GM19043 (cell line): ENCODE results near the gene LRMDA.

Source experiments
- ATAC-seq: cut with Tn5 transposase; IDR thresholded peaks from one replicate; pipeline ENCODE4 v1.9.1; 2021; ENCODE audit warnings: low read depth; ENCODE audit not compliant: unreplicated experiment

LRMDA gene

DNA sequence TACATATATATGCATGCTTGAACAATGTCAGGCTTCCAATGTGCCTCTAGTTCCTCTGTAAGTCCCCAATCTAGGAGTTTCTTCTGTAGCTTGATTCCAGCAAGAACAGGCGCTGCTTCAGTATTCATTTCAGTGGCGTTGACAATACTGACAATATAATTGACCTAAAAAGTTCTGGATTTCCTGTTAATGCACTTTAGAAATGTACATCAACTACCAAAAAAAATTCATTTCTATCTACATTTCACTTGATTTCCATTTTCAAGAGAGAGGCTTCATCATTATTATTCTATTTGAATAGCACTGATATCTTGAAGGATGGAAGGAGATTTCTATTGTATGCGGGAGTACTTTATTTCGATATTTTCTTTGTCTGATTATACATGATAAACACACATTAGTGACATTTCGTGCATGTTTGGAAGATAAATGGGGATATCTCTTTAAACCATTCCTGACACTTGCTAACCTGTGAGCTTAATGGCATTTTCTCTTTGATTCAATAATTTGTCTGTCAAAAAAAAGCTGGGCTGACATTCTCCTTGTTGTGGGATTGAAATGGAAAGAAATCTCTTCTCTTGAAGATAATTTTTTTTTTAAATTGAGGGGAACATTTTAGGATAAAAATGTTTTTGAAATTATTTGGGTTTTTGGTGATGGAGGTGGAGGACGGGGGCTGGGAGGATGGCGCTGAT is 568.2 kb downstream of the LRMDA start:
- ATAC-seq, result no peak

DNA sequence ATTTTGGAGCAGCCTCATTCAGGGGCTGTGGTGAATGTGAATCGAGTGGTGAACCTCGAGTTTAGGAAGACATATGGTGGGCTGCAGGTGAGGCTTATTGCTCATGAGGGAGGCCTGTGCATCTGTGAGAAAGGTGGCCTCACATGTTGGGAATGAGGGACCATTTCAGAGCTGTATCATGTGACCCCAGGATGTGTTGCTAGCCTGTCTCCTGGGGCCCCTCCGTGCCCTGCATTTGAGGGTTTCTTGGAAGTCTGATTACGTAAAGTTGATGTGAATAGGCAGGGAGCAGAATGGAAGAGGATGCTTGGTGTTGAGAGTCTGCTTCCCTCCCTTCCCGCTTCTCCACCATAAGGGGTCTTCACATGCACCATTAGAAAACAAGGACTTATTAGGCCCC is 569.1 kb downstream of the LRMDA start:
- no peak for ATAC-seq

DNA sequence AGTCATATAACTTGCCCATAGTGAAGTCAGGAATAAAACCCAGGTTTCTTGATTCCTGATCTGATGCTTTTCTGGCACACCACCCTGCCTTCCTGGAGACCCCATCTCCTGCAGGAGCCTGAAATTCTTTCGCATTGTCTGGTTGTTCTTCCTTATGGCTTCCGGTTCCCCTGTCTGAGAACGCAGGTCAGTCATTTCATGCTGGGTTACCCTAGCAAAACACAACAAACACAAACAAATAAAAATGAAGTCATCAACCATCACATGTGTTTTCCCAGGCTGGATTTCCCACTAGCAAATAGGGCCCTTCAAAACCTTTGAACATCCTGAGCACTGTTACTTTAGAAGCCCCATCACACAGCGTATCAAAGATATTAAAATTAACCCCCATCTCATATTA is 569.6 kb downstream of the LRMDA start:
- no peak for ATAC-seq

DNA sequence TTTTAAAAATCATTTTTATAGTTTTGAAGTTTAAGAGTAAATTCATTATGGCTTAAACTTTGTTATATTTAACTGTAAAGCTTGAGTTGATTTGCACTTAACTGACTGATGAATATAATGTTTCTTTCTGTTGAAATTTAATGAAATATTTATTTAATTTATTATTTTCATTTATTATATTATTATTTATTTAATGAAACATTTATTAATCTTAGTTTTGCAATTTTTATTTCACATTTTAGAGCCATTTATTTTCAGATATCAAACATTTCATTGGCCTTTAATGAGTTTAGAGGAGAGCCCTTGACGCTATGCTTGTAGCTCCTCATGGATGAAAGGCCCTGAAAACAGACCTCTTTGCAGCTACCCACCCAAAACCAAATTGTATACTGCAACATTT is 570.0 kb downstream of the LRMDA start:
- no peak for ATAC-seq

DNA sequence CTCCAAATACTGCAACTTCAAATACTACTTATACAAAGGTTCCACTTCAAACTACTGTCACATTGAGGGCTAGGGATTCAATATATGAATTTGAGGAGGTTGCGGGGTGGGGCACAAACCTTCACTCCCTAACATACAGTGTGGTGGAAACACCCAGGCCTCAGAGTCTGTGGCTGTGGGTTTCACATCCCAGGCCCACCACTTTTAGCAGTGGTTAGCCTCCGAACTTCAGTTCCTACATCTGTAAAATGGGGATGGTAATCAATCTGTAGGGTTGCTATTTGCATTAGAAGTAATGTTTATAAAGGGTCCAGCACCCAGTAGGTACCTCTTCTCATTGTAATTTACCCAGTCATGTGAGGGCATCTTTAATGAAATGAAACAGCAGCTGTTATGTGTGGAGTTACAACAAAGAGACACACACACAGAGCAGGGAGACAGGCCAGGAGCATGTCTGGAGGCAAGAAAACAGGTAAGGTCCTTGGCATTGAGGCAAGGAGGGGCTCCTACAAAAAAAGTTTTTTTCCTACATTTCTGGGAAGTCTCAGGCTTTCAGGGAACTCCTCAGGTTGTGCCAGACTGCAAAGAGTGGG is 570.9 kb downstream of the LRMDA start:
- no peak for ATAC-seq

GRCh38 chr10:76007667-76008181 is 576.3 kb downstream of the LRMDA start:
- no peak for ATAC-seq

DNA sequence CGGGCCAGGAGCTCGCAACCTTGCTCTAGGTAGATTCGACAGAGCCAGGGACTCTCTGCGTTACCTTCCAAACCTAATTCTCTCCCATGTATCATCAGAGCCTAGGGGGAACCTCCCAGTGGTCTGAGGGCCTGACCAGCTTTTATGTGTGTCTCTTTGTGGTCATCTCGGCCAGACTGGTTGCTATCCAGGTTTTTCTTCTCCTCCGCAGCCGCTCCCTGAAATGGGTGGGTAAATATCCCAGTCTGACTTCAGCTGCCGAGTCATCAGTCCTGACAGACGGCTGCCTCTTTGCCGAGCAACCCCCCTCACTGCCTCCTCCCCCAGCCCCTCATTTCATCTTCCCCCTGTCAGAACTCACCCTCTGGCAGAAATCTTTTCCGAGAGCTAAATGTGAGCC is 578.1 kb downstream of the LRMDA start:
- ATAC-seq, result no peak

- no peak for ATAC-seq
Observed at GRCh38 chr10:76010703-76011102, 579.3 kb downstream of the LRMDA start.

DNA sequence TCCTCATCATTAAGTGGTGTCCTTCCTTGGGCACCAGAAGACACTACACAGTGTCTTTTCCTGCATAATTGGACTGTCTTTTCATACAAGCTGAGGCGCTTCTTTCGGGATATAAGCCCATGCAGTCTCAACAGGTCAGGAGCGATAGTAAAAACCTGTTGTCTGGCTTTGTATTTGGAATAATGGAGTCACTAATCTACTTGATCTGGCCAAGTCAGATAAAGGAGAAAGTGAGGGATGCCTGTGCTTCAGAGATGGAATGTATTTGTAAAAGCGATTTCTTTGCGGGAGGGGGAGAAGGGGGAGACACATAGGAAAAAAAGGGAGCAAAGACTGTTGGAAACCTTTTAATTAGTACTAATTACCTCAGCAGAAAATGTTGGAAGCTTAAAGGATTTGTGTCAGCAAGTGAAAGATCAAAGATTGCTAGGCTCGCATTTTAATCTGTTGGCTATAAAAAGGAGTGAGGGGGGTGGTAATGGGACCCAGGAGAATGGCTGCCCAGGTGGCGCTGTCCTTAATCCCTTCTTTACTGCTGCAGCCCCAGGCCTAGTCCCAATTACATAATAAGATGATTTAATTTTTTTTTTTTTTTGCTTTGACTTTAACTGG is 581.4 kb downstream of the LRMDA start:
- ATAC-seq, result no peak

DNA sequence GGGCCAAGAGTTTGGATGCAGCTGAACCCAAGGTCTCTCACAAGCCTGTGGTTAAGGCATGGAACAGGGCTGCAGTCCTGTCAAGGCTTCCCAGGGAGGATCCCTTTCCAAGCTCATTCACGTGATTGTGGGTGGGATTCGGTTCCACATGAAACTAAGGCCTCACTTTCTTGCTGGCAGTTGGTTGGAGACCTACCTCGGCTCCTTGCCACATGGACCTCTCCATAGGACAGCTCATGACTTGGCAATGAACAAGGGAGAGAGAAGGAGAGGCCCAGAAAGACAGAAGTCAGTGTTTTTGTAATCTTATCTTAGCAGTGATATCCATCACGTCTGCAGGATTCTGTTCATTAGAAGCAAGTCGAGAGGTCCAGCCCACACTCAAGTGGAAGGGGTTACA is 583.8 kb downstream of the LRMDA start:
- no peak for ATAC-seq

GRCh38 chr10:76017026-76017732 is 585.8 kb downstream of the LRMDA start:
- ATAC-seq, result no peak

GRCh38 chr10:76017733-76018433 is 586.5 kb downstream of the LRMDA start:
- no peak for ATAC-seq

DNA sequence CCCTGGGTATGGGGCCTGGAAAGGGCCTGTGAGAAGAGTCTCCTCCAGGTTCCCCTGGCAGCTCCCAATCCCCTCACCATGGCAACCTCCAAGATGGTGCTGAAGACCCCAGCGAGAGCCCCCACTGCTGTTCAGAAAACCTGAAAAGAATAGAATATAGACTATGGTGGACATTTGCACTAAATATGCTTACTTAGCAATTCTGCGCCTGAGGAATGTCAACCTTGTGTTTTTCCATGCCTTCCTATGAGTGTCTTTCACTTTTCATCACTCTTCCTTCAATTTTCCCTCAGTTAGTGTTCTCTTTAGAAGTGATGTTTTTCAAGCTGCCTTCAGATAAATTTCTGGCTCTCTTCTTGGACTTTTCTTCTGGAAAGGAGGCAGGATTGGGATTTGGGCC is 589.2 kb downstream of the LRMDA start:
- ATAC-seq, result no peak

DNA sequence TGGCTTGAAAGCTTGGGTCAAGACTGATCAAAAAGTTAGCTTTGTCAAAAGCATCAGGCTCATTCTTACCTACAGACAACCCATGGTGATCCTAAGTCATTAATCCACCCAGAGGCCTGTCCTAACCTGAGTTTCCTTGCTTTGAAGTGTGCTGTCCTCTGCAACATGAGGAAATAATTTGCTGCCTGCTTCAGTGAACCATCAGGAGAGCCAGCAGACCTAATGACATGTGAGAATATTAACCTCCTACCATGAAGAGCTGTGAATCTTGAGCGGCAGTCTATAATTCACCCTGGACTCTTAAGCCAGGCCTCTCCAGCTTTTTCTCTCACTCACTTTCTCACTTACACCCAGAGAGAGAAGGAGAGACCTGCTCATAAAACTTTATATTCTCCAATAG is 590.0 kb downstream of the LRMDA start:
- no peak for ATAC-seq

GRCh38 chr10:76022366-76022765 is 590.9 kb downstream of the LRMDA start:
- ATAC-seq, result no peak

DNA sequence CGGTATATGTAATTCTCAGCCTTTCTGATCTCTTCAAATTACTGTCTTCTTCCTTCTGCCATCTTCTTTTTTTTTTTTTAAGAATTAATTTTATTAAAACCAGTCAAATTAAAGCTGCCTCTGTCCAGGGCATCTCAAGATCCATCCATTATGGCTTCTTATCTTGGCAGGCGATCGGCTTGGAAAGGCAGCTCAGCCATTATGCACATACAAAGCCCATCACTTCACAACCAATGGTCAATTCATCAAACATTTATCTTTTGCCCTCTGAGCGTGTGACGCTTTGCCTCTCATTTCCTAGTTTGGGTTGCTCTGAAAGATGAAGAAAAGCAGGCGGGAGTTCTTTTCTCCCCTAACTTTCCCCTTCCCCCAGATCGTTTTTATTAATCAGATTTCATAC is 591.6 kb downstream of the LRMDA start:
- no peak for ATAC-seq

- no peak for ATAC-seq
Observed at GRCh38 chr10:76024460-76025123, 593.2 kb downstream of the LRMDA start.

DNA sequence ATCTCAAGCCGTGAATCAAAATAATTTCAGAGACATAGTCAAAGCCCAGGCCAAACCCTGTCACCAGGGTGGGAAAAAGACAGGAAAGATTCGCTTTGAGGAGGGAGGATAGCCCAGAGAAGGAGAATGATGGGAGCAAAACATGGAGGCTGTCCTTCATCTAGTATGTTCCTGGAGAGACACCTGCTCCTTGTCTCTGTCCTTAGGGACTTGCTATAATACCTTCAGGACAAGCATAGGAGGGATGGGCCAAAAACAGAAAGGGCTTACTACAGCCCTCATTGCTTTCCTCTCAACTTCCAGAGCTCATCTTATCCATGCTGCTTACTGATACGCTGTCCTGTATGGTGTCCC is 593.7 kb downstream of the LRMDA start:
- ATAC-seq, result no peak

GRCh38 chr10:76026176-76026771 is 594.9 kb downstream of the LRMDA start:
- ATAC-seq, result no peak

DNA sequence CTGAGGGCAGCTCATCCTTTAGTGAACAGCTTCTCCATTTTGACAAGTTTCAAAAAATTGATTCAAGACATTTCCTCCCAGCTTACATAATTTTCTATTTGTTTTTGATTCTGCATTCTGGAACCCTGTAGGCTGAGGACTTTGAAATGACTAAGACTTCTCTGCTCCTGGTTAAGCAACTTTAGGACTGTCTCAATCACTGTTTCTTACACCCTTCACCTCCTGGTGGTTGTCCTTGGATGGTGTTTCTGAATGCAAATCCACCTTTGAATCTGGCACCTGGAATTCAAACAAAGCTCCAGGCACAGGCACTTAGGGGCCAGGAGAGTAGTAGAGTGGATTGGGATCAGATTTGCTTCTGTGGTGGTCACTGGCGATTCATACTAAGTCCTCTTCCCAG is 595.5 kb downstream of the LRMDA start:
- no peak for ATAC-seq
